IgD-negative memory B cell (primary cell): Measurements from ENCODE around the gene EGLN3. TPM values are rescaled to one million over a fixed set of nuclear protein-coding genes. Genes with fewer than 3 reads are reported as not detected.
A peak's percentile ranks its signal among the peaks of the same experiment; 100 is the strongest.

Source experiments
- H3K27ac Mint-ChIP-seq, 3 donors: one replicate each; pipeline ENCODE4 v1.8.0; 2020 to 2022; ENCODE audit warnings: mild to moderate bottlenecking in 3 of 3, mixed read lengths in 3 of 3, moderate library complexity in 1 of 3
- H3K27me3 Mint-ChIP-seq: one replicate; pipeline ENCODE4 v1.8.0; 2021; ENCODE audit warnings: mixed read lengths
- H3K36me3 Mint-ChIP-seq: one replicate; pipeline ENCODE4 v1.8.0; 2020; ENCODE audit warnings: mild to moderate bottlenecking, mixed read lengths
- H3K4me1 Mint-ChIP-seq, 3 donors: one replicate each; pipeline ENCODE4 v1.8.0; 2020 to 2022; ENCODE audit warnings: mixed read lengths in 3 of 3, mild to moderate bottlenecking in 1 of 3
- H3K4me3 Mint-ChIP-seq, 4 donors: one replicate each; pipeline ENCODE4 v1.8.0; 2020 to 2022; ENCODE audit warnings: mild to moderate bottlenecking in 4 of 4, mixed read lengths in 4 of 4, moderate library complexity in 3 of 4
- H3K9me3 Mint-ChIP-seq, 3 donors: one replicate each; pipeline ENCODE4 v1.8.0; 2020 to 2021; ENCODE audit warnings: mixed read lengths in 3 of 3, mild to moderate bottlenecking in 1 of 3
- polyA plus RNA-seq: library from polyadenylated mRNA; unstranded; fragments of 300-500 nt; fragmentation: Illumina TruSeq; gene quantifications from one replicate; pipeline ENCODE4 v1.2.3, GENCODE V29; 2021

EGLN3 gene
- polyA plus RNA-seq, 1 donor from 2014 or later: 0.60 TPM

GRCh38 chr14:33917661-33918060 lies 33.2 kb downstream of the EGLN3 start:
- Mint-ChIP-seq H3K27me3 (no peaks in the 10 kb centered on the region), H3K4me3 (no peak overlapping the region), H3K4me1 (no peaks in the 10 kb centered on the region), H3K27ac (no peak overlapping the region), H3K36me3 (no peaks in the 10 kb centered on the region), H3K9me3 (peaks cover 0 to 2% (median 0%) of the 10 kb centered on the region in 3 donors)

- peaks cover 0 to 2% (median 0%) of the 10 kb centered on the region in 3 donors for H3K9me3 Mint-ChIP-seq
- no peaks in the 10 kb centered on the region for H3K27me3 Mint-ChIP-seq
- H3K27ac Mint-ChIP-seq: no peak overlapping the region
- no peaks in the 10 kb centered on the region for H3K36me3 Mint-ChIP-seq
- no peaks in the 10 kb centered on the region for H3K4me1 Mint-ChIP-seq
- no peak overlapping the region for H3K4me3 Mint-ChIP-seq
These were observed 34.0 kb downstream of the EGLN3 start for GRCh38 chr14:33916663-33917565.

DNA sequence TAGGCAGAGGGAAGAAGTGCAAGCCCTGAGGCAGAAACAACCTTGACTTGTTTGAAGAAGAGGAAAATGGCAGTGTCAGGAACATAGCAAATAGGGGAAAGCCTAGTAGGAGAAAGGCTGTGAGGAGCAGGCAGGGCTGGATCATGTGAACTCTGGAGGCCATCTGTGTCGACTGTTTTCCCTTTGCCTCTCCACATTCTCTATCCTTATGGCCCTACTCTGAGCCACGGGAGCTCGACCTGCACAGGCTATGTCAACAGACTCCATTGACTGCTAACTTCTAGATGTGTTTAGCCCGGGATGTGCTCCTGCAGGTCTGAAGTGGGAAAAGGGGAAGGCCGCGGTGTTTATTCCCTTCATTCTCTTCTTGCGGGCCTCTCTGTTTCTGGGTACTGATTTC lies 35.2 kb downstream of the EGLN3 start:
- H3K4me1 Mint-ChIP-seq: no peaks in the 10 kb centered on the region
- H3K27ac Mint-ChIP-seq: peak overlapping the region in 1 of 3 donors; percentile 15
- H3K4me3 Mint-ChIP-seq: no peak overlapping the region

GRCh38 chr14:33914676-33915516 lies 36.0 kb downstream of the EGLN3 start:
- Mint-ChIP-seq H3K4me1 (no peaks in the 10 kb centered on the region), H3K36me3 (no peaks in the 10 kb centered on the region), H3K9me3 (peaks cover 0 to 2% (median 0%) of the 10 kb centered on the region in 3 donors), H3K27ac (no peak overlapping the region), H3K27me3 (no peaks in the 10 kb centered on the region), H3K4me3 (no peak overlapping the region)

More for the DNA sequence above, 35.2 kb downstream of the EGLN3 start:
- Mint-ChIP-seq H3K36me3 (no peaks in the 10 kb centered on the region), H3K9me3 (peaks cover 0 to 2% (median 0%) of the 10 kb centered on the region in 3 donors), H3K27me3 (no peaks in the 10 kb centered on the region)

DNA sequence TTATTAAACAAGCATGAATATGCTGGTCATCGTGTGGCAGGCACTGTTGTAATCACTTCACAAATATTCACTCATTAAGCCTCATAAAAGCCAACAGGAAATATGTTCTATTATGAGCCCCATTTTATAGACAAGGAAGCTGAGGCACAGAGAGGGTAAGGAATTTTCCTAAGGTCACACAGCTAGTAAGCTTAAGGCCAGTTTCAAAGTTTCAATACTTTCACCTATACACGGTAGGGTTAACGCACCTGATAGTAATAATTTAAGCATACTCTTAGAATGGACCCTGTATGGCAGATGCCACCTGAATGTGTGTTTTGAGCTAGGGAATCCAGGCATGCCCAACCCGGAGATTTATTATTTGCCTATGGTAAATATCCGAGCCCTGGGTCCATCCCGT lies 39.8 kb downstream of the EGLN3 start:
- no peaks in the 10 kb centered on the region for H3K9me3 Mint-ChIP-seq
- no peak overlapping the region for H3K4me3 Mint-ChIP-seq
- H3K27ac Mint-ChIP-seq: no peak overlapping the region
- H3K36me3 Mint-ChIP-seq: no peaks in the 10 kb centered on the region
- no peaks in the 10 kb centered on the region for H3K4me1 Mint-ChIP-seq
- no peaks in the 10 kb centered on the region for H3K27me3 Mint-ChIP-seq

- H3K4me3 Mint-ChIP-seq: no peak overlapping the region
- no peaks in the 10 kb centered on the region for H3K36me3 Mint-ChIP-seq
- H3K27ac Mint-ChIP-seq: no peak overlapping the region
- H3K27me3 Mint-ChIP-seq: no peaks in the 10 kb centered on the region
- no peaks in the 10 kb centered on the region for H3K9me3 Mint-ChIP-seq
- H3K4me1 Mint-ChIP-seq: no peaks in the 10 kb centered on the region
These were observed 40.4 kb downstream of the EGLN3 start for GRCh38 chr14:33910435-33910834.

DNA sequence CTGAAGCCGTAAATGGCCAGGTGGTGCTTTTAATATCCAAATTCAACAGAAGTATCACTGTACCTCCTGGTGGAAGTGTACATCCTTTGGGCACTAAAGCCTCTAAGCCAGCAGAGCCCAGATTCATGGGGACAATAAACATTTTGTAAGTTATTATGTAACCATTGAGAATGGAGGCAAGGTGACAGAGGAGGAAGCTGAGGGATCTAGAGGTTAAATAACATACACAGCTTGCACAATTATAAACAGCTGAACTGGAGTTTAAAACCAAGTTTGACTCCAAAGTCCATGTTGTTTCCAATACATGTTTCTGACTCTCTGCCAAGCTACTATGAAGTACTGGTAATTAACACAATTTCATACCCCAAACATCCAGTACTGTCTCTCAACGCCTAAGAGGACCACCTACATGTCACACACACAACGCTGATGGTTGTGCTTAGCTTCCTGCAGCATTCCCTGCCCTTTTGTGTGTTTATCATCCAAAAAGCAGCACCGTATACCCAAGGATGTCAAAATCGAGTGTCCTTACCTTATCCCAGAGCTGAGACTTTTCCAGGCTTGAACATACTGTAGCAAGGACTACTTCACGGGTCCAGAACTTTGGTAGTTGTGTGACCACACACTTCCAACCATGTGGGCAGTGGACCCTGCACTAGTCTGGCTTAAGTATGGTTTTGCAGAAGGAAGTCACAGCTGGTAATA lies 41.3 kb downstream of the EGLN3 start:
- Mint-ChIP-seq H3K27me3 (no peaks in the 10 kb centered on the region), H3K36me3 (no peaks in the 10 kb centered on the region), H3K27ac (no peak overlapping the region), H3K4me3 (no peak overlapping the region), H3K4me1 (no peaks in the 10 kb centered on the region), H3K9me3 (no peaks in the 10 kb centered on the region)

DNA sequence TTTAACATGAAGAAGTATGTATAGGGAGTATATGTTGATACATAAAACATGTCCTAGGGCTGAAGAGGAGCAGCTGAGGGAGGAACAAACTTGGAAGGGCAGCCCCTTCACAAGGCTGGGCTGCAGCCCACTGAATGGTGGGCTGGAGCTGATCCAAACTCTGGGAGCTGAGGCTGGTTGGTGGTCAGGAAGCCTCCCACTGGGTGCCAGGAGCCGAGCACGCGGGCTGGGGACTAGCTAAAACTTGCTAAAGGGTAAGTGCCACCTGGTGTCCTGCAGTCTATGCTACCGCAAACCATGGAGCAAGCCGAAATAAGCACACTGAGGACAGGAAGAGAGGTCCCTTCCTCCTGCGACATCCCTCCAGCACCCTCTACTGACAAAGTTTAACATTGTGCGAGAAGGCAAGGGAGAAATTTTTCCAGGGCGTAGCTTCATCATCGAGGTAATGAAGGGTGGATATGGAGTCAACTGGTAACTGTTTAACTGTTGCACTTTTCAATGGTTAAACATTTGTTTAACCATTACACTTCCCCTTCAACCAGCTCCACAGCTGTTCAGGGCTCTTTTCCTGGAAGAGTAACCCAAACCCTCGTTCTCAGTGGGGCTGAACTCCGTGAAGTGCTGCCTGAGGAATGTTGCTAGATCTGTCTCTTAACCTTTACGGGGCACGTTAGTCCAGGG lies 42.2 kb downstream of the EGLN3 start:
- no peaks in the 10 kb centered on the region for H3K9me3 Mint-ChIP-seq
- no peak overlapping the region for H3K27ac Mint-ChIP-seq
- no peaks in the 10 kb centered on the region for H3K4me1 Mint-ChIP-seq
- H3K4me3 Mint-ChIP-seq: no peak overlapping the region
- no peaks in the 10 kb centered on the region for H3K36me3 Mint-ChIP-seq
- no peaks in the 10 kb centered on the region for H3K27me3 Mint-ChIP-seq

GRCh38 chr14:33906968-33907367 lies 43.9 kb downstream of the EGLN3 start:
- Mint-ChIP-seq H3K27ac (no peak overlapping the region), H3K36me3 (no peaks in the 10 kb centered on the region), H3K4me3 (no peak overlapping the region), H3K4me1 (no peaks in the 10 kb centered on the region), H3K27me3 (no peaks in the 10 kb centered on the region), H3K9me3 (no peaks in the 10 kb centered on the region)

DNA sequence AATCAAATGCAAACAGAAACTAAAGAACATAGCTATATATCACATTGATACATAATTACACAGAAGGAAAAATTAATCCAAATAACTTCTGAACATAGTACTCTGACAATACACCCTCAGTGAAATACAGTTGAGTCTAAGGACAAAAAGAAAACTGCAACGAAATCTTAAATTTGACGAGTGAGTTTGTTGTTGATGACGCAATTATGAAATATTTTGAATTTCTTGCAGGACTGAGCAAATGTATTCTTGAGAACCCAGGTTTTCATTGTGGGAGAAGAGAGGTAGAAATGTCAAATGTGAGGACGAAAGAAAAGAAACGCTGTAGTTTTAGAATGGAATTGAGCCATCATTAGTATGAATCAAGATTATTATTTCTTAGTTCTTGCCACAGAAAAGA lies 46.3 kb downstream of the EGLN3 start:
- H3K36me3 Mint-ChIP-seq: no peaks in the 10 kb centered on the region
- no peak overlapping the region for H3K27ac Mint-ChIP-seq
- no peaks in the 10 kb centered on the region for H3K9me3 Mint-ChIP-seq
- H3K4me3 Mint-ChIP-seq: no peak overlapping the region
- H3K4me1 Mint-ChIP-seq: no peaks in the 10 kb centered on the region
- H3K27me3 Mint-ChIP-seq: peaks cover 2% of the 10 kb centered on the region

GRCh38 chr14:33903369-33903768 lies 47.5 kb downstream of the EGLN3 start:
- H3K27me3 Mint-ChIP-seq: peaks cover 2% of the 10 kb centered on the region
- H3K9me3 Mint-ChIP-seq: no peaks in the 10 kb centered on the region
- no peak overlapping the region for H3K4me3 Mint-ChIP-seq
- no peak overlapping the region for H3K27ac Mint-ChIP-seq
- H3K36me3 Mint-ChIP-seq: no peaks in the 10 kb centered on the region
- no peaks in the 10 kb centered on the region for H3K4me1 Mint-ChIP-seq

DNA sequence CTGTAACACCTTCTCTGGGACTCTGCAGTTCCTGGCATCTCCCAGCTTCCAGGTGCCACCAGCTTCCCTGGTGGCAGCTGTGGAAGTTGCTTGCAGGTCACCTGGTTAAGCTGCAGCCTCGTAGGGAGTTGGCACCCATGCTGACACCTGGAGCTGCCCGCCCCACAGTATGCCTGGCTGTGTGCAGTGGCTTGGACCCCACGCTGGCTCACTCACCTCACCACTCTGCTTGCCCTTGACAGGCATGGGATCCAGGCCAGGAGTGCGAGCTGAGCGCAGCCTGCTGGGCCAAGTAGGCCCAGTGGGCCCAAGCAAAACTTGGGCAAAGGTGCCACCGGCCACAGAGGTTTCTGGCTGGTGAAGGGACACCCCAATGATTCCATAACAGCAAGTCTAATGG lies 48.5 kb downstream of the EGLN3 start:
- Mint-ChIP-seq H3K4me3 (no peak overlapping the region), H3K9me3 (no peaks in the 10 kb centered on the region), H3K27ac (no peak overlapping the region), H3K27me3 (peaks cover 2% of the 10 kb centered on the region), H3K36me3 (no peaks in the 10 kb centered on the region), H3K4me1 (no peaks in the 10 kb centered on the region)

GRCh38 chr14:33901426-33902155 lies 49.3 kb downstream of the EGLN3 start:
- Mint-ChIP-seq H3K9me3 (peaks cover 0 to under 1% (median under 1%) of the 10 kb centered on the region in 3 donors), H3K36me3 (no peaks in the 10 kb centered on the region), H3K4me3 (no peak overlapping the region), H3K27me3 (peaks cover 2% of the 10 kb centered on the region), H3K27ac (no peak overlapping the region), H3K4me1 (no peaks in the 10 kb centered on the region)

DNA sequence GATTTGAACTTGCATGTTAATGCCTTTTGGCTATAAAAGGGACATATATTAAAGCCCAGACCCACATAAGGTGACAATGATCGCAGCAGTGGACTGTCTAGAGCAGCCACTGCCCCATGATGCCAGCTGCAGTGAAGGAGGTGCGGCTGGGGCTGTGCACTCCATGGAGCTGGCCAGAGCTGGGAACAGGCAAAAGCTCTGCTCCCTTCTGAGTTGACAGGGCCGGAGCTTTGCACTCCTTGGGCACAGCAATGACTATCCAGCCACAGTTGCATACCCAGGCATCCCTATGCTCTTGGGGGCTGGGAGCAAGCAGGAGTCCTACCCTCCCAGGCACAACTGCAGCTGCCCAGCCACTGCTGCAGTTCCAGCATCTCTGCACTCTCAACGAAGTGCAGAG lies 50.2 kb downstream of the EGLN3 start:
- no peaks in the 10 kb centered on the region for H3K4me1 Mint-ChIP-seq
- H3K27ac Mint-ChIP-seq: no peak overlapping the region
- peaks cover 2% of the 10 kb centered on the region for H3K27me3 Mint-ChIP-seq
- H3K9me3 Mint-ChIP-seq: peaks cover 0 to 4% (median 3%) of the 10 kb centered on the region in 3 donors
- no peak overlapping the region for H3K4me3 Mint-ChIP-seq
- H3K36me3 Mint-ChIP-seq: no peaks in the 10 kb centered on the region
